Measurements from ENCODE around the gene PERCC1.
A peak's percentile ranks its signal among the peaks of the same experiment; 100 is the strongest.

PERCC1 gene

GRCh38 chr16:1430759-1431496, at the start of gene PERCC1:
PERCC1 (plus strand) TSS chr16:1431078; CDS start chr16:1432594, 1,516 bp downstream.
- no peak for DNase-seq

GRCh38 chr16:1381612-1382406, 49.1 kb upstream of the PERCC1 start:
- DNase-seq: no peak

GRCh38 chr16:1383556-1383955, 47.3 kb upstream of the PERCC1 start:
- DNase-seq: no peak

GRCh38 chr16:1385232-1385631, 45.6 kb upstream of the PERCC1 start:
- DNase-seq: no peak

GRCh38 chr16:1387331-1387730, 43.5 kb upstream of the PERCC1 start:
- no peak for DNase-seq

- DNase-seq: no peak
These were observed 41.1 kb upstream of the PERCC1 start for GRCh38 chr16:1389762-1390161.

GRCh38 chr16:1390239-1390779, 40.6 kb upstream of the PERCC1 start:
- no peak for DNase-seq

GRCh38 chr16:1392826-1393225, 38.1 kb upstream of the PERCC1 start:
- DNase-seq: no peak

GRCh38 chr16:1393613-1394176, 37.2 kb upstream of the PERCC1 start:
- DNase-seq: no peak

GRCh38 chr16:1394367-1394951, 36.4 kb upstream of the PERCC1 start:
- no peak for DNase-seq

- DNase-seq: no peak
These were observed 35.3 kb upstream of the PERCC1 start for GRCh38 chr16:1395444-1396031.

- DNase-seq: no peak
These were observed 33.1 kb upstream of the PERCC1 start for GRCh38 chr16:1397779-1398178.

GRCh38 chr16:1398351-1398750, 32.5 kb upstream of the PERCC1 start:
- no peak for DNase-seq

GRCh38 chr16:1398826-1399581, 31.9 kb upstream of the PERCC1 start:
- DNase-seq: no peak

- DNase-seq: no peak
These were observed 29.7 kb upstream of the PERCC1 start for GRCh38 chr16:1401061-1401757.

GRCh38 chr16:1401758-1402154, 29.1 kb upstream of the PERCC1 start:
- DNase-seq: no peak

- no peak for DNase-seq
These were observed 27.8 kb upstream of the PERCC1 start for GRCh38 chr16:1403036-1403435.

- no peak for DNase-seq
These were observed 27.1 kb upstream of the PERCC1 start for GRCh38 chr16:1403733-1404132.

GRCh38 chr16:1407753-1408152, 23.1 kb upstream of the PERCC1 start:
- DNase-seq: no peak

- peak in 1 of 2 experiments; percentile 35 for DNase-seq
These were observed 22.6 kb upstream of the PERCC1 start for GRCh38 chr16:1408171-1408837.

- DNase-seq: no peak
These were observed 18.0 kb upstream of the PERCC1 start for GRCh38 chr16:1412847-1413246.

All from cerebellar nuclear complex (tissue), 1 donor.